VCaP (cell line): ENCODE measurements around the gene TMPRSS2.
A peak's percentile ranks its signal among the peaks of the same experiment; 100 is the strongest.

Experiments
- H3K27ac ChIP-seq: fragments of 450-650 bp; 2 replicates; pipeline ENCODE4 v1.5.1; 2017
- TF ChIP-seq, protein P1 (sequence below): fragments of 450-650 bp; conservative IDR thresholded peaks from 2 replicates; pipeline ENCODE4 v1.5.1; 2017; ENCODE audit warnings: mild to moderate bottlenecking, moderate library complexity

The TMPRSS2 gene

GRCh38 chr21:41521489-41522027, 13.6 kb upstream of the TMPRSS2 start:
- TF ChIP-seq, protein P1, sequence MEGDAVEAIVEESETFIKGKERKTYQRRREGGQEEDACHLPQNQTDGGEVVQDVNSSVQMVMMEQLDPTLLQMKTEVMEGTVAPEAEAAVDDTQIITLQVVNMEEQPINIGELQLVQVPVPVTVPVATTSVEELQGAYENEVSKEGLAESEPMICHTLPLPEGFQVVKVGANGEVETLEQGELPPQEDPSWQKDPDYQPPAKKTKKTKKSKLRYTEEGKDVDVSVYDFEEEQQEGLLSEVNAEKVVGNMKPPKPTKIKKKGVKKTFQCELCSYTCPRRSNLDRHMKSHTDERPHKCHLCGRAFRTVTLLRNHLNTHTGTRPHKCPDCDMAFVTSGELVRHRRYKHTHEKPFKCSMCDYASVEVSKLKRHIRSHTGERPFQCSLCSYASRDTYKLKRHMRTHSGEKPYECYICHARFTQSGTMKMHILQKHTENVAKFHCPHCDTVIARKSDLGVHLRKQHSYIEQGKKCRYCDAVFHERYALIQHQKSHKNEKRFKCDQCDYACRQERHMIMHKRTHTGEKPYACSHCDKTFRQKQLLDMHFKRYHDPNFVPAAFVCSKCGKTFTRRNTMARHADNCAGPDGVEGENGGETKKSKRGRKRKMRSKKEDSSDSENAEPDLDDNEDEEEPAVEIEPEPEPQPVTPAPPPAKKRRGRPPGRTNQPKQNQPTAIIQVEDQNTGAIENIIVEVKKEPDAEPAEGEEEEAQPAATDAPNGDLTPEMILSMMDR = no peak
- H3K27ac ChIP-seq = peak overlapping the region; percentile 98

DNA sequence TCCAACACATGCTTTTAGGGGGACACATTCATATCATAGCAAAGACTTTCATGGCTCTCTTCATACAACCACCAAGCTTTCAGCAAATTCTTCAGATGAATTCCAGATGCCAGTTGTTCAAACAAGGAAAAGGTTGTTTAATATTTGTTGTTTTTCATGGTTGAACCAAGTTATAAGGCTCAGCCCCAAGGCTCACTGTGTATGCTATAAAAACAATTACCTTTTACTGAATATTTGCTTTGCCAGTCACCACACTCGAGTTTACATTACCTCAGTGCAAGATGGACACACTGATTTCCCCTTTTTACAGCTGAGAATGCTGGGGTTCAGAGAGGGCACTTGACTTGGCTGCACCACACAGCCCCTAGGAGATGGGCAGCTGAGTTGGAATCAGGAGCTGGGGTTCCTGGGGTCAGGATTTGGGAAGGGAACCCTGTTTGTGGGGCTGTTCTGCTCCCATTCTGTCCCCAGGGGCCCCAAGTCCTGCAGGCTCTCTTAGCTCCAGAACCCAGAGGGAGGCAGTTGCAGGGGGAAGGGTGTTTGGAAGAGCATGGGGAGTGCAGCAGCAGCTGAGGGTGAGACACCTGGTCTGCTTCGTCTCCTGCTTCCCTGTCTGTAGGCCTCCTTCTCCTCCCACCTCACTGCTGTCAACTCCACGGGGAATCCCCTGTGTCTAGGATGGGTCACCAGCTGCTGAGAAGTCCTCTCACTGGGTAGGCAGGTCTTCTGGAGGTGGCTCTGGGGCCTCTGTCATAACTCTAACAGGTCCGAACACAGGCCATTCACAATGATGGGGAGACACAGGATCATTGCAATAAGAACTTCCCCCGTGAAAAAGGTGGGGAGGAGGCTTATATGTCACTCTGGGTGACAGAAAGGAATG, 12.8 kb upstream of the TMPRSS2 start:
- TF ChIP-seq, protein P1 = no peak
- peak overlapping the region; percentile 98 for H3K27ac ChIP-seq

DNA sequence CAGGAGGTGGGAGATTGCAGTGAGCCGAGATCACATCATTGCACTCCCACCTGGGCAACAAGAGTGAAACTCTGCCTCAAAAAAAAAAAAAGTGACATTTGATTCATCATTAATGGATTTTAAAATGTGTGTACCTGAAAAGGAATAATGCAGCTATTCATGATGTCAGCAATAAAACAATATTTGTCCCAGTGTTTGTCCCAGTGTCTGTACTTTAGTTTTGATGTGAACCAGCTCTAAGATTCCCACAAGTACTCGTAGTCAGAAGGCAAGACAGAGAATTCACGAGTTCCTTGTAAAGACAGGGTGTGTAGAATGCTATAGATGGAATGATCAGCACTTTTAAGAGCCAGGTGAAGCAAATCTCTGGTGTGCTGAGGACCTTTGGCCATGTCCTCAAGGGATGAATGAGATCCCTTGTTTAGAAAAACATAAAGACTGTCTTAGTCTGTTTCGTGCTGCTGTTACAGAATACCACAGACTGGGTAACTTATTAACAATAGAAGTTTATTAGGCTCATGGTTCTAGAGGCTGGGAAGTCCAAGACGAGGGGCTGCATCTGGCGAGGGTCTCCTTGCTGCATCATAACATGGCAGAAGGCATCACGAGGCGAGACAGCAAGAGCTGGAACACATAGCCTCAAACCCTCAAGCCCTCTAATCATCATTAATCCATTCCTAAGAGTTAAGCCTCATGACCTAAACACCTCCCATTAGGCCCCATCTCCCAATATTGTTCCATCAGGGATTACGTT, 12.0 kb upstream of the TMPRSS2 start:
- H3K27ac ChIP-seq = peak overlapping the region; percentile 98
- TF ChIP-seq, protein P1 = no peak

- TF ChIP-seq, protein P1 = no peak
- H3K27ac ChIP-seq = peak overlapping the region; percentile 98
Measured at GRCh38 chr21:41518757-41519156, 10.8 kb upstream of the TMPRSS2 start.

DNA sequence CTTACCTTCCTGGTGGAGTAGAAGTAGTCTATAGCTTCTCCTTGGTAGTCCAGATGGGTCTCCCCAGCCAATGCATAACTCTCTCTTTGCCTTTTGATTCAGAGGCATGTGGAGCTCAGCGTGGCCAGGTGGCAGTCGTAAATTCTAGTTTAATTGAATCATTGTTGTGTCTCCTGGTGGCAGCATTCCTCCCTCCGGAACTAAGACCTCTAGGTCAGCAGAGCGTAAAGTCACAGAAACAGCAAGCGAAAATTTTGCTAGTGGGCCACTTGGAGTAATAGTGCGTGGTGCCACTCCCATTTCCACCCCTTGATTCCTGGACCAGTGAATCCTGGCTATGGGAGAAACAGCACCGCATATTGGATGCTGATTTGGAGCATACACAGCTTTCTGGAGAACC, 3.9 kb upstream of the TMPRSS2 start:
- TF ChIP-seq, protein P1 = no peak
- peak overlapping the region; percentile 100; the same call in 1 of the 2 replicates for H3K27ac ChIP-seq

DNA sequence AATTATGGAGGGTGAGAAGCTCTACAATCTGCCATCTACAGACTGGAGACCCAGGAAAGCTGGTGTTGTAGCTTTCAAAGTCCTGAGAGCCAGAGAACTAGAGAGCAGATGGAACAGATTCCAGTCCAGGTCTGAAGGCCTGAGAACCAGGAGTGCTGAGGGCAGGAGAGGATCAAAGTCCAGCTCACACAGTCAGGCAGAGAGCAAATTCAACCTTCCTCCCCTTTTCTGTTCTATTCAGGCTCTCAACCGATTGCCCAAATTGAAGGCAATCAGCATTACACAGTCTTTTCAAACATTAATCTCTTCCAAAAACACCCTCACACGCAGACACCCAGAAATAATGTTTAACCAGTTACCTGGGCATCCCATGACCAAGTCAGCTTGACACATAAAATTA, 2.5 kb upstream of the TMPRSS2 start:
- H3K27ac ChIP-seq = peak overlapping the region; percentile 100
- TF ChIP-seq, protein P1 = no peak

GRCh38 chr21:41509733-41510132, 1.8 kb upstream of the TMPRSS2 start:
- peak overlapping the region; percentile 100 for H3K27ac ChIP-seq
- TF ChIP-seq, protein P1 = no peak
